ENCODE measurements around the gene HP.

HP gene

DNA sequence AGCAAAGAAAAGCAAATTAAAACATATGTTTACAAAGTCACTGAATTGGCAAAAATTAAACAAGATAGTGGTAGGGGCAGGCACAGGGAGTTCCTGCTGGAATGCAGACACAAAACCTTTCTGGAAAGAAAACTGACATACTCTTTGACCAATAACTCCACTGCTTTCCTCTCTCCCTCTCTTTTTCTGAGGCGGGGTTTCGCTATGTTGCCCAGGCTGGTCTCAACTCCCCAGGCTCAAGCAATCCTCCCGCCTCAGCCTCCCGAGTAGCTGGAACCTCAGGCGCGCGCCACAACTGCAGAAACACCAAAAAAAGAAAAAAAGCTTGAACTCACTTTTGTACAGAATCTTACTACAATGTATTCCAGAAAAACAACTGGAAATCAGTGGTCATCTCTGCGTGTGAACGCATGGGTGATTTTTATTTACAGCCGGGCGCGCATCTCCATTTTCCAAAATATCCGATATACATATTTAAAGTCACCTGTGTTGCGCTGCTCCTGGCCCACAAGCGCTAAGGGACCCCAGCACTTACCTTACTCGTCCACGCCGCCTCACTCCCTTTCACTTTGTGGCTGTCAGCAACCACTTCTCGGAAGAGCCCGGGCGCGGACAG, 38.6 kb downstream of the HP start:
- DNase-seq: no peak

DNA sequence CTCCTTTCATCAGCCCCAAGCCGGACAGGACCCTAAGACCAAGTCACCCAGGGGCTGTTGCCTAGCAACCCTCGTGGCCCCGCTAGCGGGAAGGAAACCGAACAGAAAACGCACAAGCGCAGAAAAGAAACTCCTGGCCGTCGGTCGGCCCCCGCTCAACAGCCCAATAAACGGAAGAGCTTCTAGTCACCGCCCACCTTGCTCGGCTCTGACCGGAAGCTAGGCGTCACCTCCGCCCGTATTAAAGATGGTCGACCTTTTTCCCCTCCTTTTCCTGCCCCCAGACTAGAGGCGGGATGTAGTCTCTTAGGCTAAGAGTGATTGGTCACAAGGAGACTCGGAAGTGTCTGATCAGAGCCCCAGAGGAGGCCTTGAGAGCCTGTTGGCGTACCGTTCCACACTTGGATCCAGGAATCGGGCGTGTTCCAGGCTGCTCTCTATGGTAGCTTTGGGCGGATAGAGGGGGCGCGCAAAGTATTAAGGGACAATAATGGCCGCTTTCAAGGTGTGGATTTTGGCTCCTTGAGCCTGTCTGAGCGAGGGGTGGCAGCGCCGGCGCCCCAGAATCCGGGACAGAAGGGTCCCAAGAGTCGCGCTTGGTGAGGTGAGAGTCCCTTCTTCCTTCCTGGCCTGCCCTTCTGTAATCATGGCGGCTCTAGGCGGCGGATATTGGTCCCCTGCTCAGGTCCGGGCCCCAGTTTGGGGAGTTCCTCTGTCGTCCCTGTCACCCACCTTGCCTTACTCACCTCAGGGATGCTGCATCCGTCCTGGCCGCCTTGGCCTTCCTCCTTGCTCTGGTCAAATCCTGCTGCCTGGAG, 39.4 kb downstream of the HP start, which contains the start of the genes DHX38 and TXNL4B:
Gene DHX38, plus strand, starts transcription at position 400 of the 818 bp plus-strand sequence. CDS start 2,311 bp downstream, outside the sequence.
Gene TXNL4B, minus strand, starts transcription at position 173 of the 818 bp plus-strand sequence. CDS start 2,871 bp downstream, outside the sequence.
- DNase-seq: peak; percentile 94

DNA sequence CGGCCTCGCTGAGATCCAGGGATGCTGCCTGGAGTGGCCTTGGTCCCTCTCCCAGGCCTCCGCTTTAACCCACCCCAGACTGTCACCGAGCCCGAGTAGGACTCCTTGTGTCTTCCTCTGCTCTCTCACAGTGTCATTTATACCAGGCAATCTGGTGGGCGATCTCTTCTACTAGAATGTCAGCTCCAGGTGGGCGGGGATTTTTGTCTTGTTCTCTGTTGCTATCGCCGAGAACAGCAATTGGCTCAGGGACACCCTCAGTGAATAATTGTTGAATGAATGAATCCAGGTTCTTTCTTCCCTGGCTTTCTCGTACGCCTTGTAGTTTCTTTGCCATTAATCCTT, 39.9 kb downstream of the HP start:
- DNase-seq: no peak

DNA sequence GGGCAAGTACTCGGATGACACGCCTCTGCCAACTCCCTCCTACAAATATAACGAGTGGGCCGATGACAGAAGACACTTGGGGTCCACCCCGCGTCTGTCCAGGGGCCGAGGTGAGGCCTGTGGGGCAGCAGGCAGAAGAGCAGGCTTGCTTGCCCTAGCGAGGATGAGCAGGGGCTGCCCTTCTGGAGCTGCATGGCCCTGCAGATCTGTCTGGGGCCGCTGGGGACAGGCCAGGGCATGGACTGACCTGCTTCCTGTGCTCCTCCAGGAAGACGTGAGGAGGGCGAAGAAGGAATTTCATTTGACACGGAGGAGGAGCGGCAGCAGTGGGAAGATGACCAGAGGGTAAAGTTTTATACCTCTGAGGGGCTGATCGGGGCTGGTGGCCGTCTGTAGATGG, 44.6 kb downstream of the HP start:
- no peak for DNase-seq

DNA sequence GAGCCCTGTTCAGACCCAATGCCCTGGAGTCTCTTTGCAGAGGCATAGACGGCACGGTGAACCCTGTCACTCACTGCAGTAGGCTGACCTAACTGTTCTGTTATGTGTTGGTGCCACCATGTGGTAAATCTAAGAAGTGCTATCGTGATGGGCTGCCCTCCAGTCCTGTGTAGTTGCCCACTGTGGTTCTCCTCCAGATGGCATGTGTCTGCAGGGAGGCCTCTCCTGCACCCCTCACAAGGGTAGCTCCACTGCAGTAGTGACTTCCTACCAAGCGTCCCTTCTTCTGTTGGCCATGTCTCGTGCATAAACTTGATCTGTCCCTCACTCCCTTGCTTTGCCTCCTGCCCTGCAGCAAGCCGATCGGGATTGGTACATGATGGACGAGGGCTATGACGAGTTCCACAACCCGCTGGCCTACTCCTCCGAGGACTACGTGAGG, 45.1 kb downstream of the HP start:
- no peak for DNase-seq

DNA sequence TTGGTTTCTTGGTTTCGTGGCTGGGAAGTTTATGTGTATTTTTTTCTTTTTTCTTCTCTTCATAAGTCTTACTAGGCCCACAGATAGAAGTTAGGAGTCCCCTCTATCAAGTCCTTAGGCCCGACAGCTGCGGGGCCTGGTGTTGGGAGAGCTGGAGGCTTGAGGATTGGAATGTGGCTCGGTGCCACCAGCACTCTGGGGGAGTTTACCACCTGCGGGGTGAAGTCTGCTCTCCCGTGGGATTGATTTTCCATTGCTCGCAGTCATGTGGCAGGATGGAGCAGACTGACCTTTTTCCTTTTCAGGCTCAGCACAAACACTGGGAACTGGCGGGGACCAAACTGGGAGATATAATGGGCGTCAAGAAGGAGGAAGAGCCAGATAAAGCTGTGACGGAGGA, 46.9 kb downstream of the HP start:
- no peak for DNase-seq

DNA sequence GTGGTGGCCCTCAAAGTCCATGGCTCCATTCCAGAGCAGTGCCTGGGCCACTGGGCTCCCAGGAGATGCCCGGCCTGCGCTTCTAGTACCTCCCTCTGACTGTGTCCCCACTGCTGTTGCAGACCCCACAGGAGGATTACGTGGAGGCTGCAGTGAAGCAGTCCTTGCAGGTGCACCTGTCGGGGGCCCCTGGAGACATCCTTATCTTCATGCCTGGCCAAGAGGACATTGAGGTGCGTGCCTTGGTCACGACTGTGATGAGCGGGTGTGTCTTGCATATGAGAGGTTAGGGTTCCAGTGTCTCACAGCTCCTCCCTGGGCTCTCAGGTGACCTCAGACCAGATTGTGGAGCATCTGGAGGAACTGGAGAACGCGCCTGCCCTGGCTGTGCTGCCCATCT, 50.6 kb downstream of the HP start:
- no peak for DNase-seq

DNA sequence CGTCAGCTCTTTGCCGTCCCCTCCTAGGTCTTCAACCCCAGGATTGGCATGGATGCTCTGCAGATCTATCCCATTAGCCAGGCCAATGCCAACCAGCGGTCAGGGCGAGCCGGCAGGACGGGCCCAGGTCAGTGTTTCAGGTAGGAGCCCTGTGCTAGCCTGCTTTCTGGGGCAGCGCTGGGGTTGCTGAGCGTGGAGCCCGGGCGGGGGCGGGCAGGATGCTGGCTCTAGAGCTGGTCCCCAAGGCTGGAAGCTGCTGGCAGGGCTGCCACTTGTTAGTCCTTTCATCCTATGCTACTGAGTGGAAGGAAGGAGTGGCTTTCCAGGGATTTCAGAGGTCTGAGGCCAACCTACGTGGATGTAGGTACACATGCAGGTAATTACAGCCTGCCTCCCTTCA, 51.7 kb downstream of the HP start:
- DNase-seq: no peak

DNA sequence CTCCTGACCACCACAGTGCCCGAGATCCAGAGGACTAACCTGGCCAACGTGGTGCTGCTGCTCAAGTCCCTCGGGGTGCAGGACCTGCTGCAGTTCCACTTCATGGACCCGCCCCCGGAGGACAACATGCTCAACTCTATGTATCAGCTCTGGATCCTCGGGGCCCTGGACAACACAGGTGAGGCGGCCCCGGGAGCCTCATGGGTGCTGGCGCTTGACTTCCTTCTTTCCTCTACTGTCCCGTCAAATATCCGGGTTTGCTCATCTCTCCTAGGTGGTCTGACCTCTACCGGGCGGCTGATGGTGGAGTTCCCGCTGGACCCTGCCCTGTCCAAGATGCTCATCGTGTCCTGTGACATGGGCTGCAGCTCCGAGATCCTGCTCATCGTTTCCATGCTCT, 53.1 kb downstream of the HP start:
- DNase-seq: no peak

DNA sequence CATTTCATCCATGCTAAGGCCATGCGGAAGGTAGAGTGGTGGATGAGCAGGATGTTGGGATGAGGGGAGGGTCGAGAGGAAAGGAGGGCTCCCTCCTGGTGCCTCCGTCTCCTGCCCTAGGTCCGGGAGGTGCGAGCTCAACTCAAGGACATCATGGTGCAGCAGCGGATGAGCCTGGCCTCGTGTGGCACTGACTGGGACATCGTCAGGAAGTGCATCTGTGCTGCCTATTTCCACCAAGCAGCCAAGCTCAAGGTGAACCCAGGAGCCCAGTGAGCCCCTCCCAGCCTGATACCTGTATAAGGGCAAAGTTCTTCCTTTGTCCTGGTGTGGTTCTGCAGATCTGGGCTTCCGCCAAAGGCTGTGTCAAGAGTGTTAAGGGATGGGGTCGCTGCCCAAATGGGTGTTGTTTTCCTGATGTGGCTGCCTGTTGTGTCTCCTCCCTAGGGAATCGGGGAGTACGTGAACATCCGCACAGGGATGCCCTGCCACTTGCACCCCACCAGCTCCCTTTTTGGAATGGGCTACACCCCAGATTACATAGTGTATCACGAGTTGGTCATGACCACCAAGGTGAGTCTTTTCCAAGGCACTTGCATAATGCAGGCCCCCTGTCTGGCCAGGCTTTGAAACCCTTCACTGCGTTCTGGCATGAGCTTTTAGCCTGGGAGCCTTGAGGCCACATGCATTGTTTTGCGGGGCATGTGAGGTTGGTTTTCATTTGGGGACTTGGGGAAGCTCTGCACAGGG, 54.2 kb downstream of the HP start:
- DNase-seq: no peak

DNA sequence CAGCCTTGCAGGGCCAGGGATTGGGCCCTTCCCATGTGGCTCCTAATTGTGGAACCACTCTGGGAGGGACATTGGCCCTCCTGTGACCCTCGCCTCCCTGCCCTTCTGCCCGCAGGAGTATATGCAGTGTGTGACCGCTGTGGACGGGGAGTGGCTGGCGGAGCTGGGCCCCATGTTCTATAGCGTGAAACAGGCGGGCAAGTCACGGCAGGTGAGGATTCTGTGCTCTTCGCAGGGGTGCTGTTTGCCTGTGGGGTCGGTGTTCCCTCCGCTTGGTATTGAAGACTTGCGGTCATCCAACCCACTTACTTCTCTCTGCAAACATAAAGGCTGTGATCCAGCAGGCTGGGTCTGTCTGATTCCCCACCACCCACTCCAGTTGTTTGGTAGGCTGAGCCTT, 55.0 kb downstream of the HP start:
- no peak for DNase-seq

DNA sequence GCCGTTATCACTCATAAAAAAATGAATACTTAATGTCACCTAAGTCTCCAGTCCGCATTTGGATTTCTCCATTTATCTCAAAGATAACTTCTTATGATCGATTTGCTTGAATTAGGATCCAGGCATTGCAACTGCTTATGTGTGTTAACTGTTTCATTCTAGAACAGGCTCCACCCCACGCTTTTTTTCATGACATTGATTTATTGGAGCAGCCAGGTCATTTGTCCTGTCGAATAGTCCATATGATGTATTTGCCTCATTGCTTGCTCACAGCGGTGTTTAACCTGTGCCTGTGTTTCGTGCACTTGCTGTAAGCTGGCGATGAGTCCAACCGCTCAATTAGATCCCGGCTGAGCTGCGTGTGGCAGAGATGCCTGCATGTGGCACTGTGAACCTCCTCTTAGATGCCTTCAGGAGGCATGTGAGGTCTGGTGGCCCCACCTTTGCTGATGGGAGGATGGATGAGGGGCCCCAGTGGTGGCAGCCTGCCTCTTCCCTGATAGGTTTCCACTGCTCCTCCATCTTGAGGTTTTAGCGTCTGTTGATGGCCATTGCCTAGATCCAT, 55.7 kb downstream of the HP start:
- DNase-seq: no peak

Data from NCI-H2029 (cell line).